Loucy (cell line): ENCODE results near the gene COL2A1.

Source experiments
- EZH2phosphoT487 ChIP-seq: fragments of 200-600 bp; IDR thresholded peaks from 2 replicates; pipeline ENCODE4 v1.6.1; 2018; ENCODE audit warnings: antibody characterized with exemption, mild to moderate bottlenecking, moderate library complexity, borderline replicate concordance
- TF ChIP-seq, protein P1 (sequence below): fragments of 200-600 bp; sonication (generic); conservative IDR thresholded peaks from 2 replicates; pipeline ENCODE4 v1.5.1; 2014; ENCODE audit warnings: mild to moderate bottlenecking, antibody characterized with exemption, low read length

DNA sequence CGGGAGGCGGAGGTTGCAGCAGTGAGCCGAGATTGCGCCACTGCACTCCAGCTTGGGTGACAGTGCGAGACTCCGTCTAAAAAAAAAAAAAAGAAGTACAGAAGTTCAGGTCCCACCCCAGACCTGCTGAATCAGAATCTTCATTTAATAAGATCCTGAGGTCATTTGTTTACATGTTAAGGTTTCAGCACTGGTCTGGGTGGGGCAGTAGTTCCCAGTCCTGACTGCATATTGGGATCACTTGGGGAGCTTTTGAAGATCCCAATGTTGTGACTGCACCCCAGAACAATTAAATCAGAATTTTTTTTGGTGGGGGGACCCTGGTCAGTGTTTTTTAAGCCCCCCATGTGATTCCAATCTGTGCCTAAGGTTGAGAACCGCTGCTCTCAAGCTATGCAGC lies 11.7 kb upstream of the COL2A1 start:
- TF ChIP-seq, protein P1, sequence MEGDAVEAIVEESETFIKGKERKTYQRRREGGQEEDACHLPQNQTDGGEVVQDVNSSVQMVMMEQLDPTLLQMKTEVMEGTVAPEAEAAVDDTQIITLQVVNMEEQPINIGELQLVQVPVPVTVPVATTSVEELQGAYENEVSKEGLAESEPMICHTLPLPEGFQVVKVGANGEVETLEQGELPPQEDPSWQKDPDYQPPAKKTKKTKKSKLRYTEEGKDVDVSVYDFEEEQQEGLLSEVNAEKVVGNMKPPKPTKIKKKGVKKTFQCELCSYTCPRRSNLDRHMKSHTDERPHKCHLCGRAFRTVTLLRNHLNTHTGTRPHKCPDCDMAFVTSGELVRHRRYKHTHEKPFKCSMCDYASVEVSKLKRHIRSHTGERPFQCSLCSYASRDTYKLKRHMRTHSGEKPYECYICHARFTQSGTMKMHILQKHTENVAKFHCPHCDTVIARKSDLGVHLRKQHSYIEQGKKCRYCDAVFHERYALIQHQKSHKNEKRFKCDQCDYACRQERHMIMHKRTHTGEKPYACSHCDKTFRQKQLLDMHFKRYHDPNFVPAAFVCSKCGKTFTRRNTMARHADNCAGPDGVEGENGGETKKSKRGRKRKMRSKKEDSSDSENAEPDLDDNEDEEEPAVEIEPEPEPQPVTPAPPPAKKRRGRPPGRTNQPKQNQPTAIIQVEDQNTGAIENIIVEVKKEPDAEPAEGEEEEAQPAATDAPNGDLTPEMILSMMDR = no peak
- TF ChIP-seq EZH2phosphoT487 = no peak
